Measurements from ENCODE around the gene DLGAP1.
A peak's percentile ranks its signal among the peaks of the same experiment; 100 is the strongest.
"Not testable (repeated sequence)": the region's sequence is repeated elsewhere in the genome, so short reads cannot be mapped to it uniquely, and the experiment has no call there.

DLGAP1 gene

DNA sequence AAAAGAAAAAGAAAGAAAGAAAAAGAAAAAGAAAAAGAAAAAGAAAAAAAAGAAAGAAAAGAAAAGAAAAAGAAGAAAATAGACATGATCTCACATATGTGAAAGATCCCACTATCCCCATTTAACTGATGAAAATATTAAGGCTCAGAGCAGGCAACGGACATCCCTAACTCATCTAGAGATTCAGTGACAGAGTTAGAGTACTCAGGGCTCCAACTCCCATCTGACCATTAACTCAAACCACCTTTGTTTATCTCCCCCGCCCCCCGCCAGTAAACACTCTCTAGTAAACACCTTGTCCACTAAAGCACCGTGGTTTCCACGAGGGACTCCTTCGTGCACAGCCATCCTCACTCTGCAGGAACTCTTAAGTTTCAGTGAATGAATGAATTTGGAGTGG, 862.2 kb downstream of the DLGAP1 start:
- DNase-seq = no peak

DNA sequence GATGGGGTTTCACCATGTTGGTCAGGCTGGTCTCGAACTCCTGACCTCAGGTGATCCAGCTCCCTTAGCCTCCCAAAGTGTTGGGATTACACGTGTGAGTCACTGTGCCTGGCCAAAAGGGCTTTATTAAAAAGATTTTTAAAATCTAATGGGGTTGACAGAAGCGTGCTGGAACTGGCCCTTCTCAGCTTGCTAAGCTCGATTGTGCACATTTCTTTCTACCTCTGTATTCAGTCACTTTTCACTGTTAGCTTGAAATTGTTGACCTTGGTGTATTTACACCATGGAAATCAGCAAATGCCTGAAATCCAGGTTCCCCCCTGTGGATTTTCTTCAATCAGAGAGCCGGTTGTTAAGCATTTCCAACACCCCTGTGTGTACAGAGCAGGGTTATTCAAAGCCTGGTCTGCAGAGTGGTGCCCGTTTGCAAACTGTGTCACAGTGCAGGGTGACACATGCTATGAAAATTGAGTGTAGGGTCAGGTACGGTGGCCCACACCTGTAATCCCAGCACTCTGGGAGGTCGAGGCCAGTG, 864.9 kb downstream of the DLGAP1 start:
- no peak for DNase-seq

DNA sequence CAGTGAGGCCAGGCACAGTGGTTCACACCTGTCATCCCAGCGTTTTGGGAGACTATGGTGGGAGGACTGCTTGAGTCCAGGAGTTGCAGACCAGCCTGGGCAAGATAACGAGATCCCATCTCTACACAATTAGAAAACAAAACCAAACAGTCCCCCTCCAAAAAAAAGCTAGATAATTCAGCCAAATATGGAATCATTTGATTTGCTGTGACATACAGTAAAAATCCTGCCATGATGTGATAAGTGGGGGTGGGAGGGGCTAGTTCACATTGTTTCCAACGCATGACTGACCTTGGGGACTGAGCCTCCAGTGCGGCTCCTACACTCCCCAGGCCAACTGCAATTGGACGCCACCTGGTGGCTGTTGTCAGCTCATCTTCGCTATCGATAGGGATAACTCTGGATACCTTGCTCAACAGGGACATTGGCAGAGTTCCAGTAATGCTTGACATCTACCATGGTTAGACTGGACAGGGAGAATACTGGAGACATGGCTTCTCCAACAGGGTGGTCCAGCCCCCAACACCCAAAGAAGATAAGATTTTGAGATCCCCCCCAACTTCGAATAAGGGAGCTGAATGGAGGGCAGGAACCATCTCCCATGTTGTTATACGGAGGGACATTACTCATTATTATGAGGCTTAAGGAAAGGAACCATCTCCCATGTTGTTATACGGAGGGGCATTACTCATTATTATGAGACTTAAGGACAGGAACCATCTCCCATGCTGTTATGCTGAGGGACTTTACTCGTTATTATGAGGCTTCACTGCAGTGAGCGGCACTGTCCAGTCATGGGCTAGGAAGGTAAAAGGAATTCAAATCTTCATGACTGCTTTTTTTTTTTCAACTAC, 869.2 kb downstream of the DLGAP1 start:
- peak; percentile 35 for DNase-seq

DNA sequence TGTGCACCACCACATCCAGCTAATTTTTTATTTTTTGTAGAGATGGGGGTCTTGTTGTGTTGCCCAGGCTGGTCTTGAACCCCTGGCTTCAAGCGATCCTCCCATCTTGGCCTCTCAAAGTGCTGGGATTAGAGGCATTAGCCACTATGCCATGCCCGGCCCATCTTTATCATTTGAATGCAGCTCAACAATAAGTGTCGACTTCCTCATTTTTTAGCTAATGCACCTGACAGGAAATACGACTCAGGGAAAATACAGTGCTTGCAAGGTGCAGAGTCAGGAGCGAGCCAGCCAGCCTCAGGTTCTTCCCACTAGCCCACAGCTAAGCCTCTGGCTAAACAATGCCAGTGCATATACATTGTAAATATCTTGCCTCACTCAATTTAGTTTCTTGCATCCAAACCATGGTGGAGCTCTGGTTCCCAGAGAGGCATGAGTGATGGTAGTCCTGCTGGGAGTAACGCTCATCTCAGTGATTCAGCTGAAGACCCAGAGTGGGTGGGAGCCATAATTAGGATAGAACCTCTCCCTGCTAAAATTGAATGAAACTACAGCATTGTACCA, 870.1 kb downstream of the DLGAP1 start:
- DNase-seq = no peak

GRCh38 chr18:3584266-3584861, 870.7 kb downstream of the DLGAP1 start:
- DNase-seq = no peak

DNA sequence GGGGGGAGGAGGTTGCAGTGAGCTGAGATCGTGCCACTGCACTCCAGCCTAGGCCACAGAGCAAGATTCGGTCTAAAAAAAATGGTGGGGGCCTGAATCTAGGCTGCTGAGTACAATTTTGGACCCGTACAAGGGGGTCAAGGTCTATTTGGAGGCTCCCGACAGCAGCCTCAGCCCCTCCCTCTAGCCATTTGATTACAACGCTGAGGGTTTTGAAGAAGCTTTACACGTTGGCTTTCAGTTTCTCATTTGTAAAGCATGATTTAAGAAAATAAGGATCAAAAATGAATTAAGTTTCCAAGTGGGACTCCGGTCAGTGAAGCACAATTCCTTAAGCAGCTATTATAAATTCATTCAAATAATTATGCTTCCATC, 871.2 kb downstream of the DLGAP1 start:
- no peak for DNase-seq

- DNase-seq = not testable (repeated sequence)
These were observed 871.8 kb downstream of the DLGAP1 start for GRCh38 chr18:3583106-3583872.

- DNase-seq = no peak
These were observed 873.2 kb downstream of the DLGAP1 start for GRCh38 chr18:3581890-3582289.

DNA sequence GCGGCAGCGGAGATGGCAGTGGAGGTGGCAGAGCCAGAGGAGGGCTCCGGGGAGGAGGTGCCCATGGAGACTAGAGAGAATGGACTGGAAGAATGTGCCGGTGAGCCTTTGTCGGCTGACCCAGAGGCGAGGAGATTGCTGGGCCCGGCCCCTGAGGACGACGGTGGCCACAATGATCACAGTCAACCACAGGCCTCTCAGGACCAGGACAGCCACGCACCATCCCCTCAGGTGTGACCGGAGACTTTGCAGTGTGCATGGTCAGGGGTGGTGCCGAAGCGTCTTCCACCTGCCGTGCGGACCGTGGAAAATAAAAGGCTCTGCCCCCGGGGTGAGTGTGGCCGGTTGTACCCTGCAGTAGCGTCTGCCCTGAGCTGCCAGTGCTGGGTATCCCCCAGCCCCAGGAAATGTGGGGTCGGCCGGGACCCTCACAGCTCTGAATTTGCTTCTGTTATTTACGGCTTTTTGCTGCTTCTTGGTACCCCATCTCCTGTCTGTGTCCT, 874.5 kb downstream of the DLGAP1 start:
- DNase-seq = not testable (repeated sequence)

- DNase-seq = peak; percentile 27
These were observed 875.4 kb downstream of the DLGAP1 start for GRCh38 chr18:3579701-3580100.

DNA sequence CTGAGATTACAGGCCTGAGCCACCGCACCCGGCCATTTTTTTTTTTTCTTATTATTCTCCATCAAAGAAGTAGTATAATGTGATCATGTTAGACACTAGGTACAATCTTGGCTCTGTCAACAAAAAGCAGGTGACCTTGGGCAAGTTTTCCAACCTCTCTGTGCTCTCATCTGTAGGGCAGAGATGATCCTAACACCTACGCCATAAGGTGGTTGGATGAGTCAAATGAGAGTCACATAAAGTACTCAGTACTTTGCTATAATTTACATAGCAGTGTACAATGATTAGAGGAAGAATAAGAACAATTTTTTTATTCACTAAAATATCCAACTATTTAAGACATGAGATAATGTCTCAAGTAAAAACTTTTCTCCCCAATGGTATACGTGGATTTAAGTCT, 876.5 kb downstream of the DLGAP1 start:
- no peak for DNase-seq

- no peak for DNase-seq
These were observed 877.7 kb downstream of the DLGAP1 start for GRCh38 chr18:3577281-3577855.

GRCh38 chr18:3572761-3573160, 882.3 kb downstream of the DLGAP1 start:
- DNase-seq = no peak

GRCh38 chr18:3566851-3567250, 888.3 kb downstream of the DLGAP1 start:
- no peak for DNase-seq

GRCh38 chr18:3560755-3561154, 894.4 kb downstream of the DLGAP1 start:
- no peak for DNase-seq

- no peak for DNase-seq
These were observed 900.2 kb downstream of the DLGAP1 start for GRCh38 chr18:3554811-3555427.

GRCh38 chr18:3554091-3554601, 901.0 kb downstream of the DLGAP1 start:
- DNase-seq = no peak

DNA sequence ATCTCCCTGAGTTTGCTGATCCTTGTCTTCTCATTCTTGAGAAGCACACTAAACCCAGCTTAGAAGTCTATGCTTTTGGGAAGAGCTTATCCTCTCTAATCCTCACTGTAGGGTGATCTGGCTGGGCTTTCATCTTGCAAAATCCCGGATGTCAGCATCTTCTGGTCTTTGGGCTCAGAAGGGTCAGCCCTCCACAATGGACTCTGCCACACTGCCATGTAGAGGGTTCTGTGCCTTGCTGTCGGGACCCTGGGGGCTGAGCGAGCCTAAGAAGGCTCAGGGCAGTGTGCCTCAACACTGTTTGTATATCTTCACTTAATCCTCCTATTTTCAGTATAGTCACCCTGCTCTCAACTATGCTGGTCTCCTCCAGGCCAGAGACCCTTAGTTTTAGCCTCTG, 902.8 kb downstream of the DLGAP1 start:
- DNase-seq = no peak

- no peak for DNase-seq
These were observed 907.1 kb downstream of the DLGAP1 start for GRCh38 chr18:3547891-3548615.

DNA sequence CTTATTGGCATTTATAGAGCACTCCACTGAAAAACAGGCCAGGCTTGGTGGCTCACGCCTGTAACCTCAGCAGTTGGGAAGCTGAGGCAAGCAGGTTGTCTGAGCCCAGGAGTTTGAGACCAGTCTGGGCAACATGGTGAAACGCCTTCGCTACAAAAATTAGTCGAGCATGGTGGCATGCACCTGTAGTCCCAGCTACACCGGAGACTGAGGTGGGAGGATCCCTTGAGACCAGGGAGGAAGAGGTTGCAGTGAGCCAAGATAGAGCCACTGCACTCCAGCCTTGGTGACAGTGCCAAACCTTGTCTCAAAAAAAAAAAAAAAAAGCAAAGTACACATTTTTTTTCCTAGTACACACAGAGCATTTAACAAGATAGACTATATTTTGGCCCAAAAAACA, 909.0 kb downstream of the DLGAP1 start:
- DNase-seq = no peak

GRCh38 chr18:3544537-3544936, 910.6 kb downstream of the DLGAP1 start:
- no peak for DNase-seq

All from amniotic stem cell (primary cell).